OCI-LY3 (cell line): ENCODE data around the gene MALAT1.

Experiments used
- CTCF ChIP-seq: fragments of 200-600, 300-600 bp; sonication (generic); IDR thresholded peaks from 2 replicates; pipeline ENCODE4 v1.5.1; 2014; ENCODE audit warnings: antibody characterized with exemption, low read length, low read depth
- EZH2phosphoT487 ChIP-seq: fragments of 200-600 bp; shearing (Covaris generic); IDR thresholded peaks from 2 replicates; pipeline ENCODE4 v1.6.1; 2018; ENCODE audit warnings: antibody characterized with exemption, mixed run types, low read depth

- TF ChIP-seq CTCF (no peak), EZH2phosphoT487 (no peak)
Observed at GRCh38 chr11:65482306-65482850, 16.5 kb upstream of the MALAT1 start.
